Measurements from ENCODE around the gene CDC123.

DNA sequence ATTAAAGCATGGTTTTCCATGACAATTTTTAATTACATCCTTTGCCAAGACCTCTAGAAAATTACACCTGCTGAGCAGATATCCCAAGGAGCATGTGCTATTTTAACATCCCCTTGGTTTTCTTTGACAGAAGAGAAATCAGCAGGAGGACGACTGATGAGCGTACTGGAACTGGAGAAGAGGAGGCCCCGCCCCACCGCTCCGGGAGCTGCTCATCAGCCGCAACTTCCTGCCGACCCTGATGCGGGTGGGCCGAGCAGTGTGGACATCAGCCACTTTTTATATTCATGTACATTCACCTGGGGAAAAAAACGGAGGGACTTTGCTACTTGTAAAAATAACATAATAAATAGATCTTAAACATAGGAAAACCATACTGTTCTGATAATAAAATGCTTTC lies 54.2 kb downstream of the CDC123 start:
- TF ChIP-seq, protein P1, sequence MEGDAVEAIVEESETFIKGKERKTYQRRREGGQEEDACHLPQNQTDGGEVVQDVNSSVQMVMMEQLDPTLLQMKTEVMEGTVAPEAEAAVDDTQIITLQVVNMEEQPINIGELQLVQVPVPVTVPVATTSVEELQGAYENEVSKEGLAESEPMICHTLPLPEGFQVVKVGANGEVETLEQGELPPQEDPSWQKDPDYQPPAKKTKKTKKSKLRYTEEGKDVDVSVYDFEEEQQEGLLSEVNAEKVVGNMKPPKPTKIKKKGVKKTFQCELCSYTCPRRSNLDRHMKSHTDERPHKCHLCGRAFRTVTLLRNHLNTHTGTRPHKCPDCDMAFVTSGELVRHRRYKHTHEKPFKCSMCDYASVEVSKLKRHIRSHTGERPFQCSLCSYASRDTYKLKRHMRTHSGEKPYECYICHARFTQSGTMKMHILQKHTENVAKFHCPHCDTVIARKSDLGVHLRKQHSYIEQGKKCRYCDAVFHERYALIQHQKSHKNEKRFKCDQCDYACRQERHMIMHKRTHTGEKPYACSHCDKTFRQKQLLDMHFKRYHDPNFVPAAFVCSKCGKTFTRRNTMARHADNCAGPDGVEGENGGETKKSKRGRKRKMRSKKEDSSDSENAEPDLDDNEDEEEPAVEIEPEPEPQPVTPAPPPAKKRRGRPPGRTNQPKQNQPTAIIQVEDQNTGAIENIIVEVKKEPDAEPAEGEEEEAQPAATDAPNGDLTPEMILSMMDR (IDR thresholded peaks at IDR 0.05; ENCODE audit: insufficient read depth, low read depth, low read length), result no peak
- TF ChIP-seq EZH2 (IDR thresholded peaks at IDR 0.05; ENCODE audit: insufficient read depth, low read length), result no peak

Measured in astrocyte (in vitro differentiated cells and primary cell).